Inferior parietal cortex (tissue), 1 donor: ENCODE data around the gene TMEM178B.

Experiments used
- DNase-seq: peaks from one replicate; pipeline ENCODE4 v3.0.0-alpha.2; 2016; ENCODE audit errors: extremely low spot score

Gene TMEM178B

DNA sequence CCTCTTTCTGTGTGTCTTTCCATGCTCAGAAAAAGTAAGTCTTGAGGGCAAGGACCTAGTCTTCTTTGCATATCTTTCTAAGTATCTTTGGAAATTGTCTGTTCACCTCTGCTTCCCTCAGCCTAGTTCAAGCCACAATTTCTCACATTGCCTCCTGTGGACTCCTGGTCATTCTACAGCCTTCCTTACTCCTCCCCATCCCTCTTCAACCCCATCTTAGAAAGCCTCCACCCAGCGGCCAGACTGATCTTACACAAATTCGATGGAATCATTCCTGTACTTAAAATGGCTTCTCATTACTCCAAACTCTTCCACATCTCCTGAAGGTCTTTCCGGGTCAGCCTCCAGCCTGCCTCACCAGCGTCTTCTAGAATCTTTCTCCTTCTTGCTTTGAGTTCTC lies 453.2 kb downstream of the TMEM178B start:
- no peak for DNase-seq

DNA sequence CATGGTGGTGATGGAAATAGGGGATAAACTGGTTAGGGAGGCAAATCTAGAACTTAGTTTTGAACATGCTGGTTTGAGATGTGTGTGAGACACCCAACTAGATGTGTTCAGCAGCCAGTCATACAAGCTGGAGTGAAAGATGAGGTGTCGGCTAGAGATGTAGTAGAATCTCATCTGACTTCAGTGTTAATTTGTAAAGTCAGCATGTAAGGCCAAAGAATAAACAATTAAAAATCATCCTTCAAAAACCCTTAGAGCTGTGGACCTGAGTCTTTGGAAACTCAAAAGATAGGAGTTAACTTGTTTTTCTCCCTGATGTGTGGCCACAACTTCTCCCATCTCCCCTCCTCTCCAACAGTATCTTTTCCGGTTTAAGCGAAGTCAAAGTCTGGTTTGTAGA lies 454.5 kb downstream of the TMEM178B start:
- no peak for DNase-seq
